Measurements from ENCODE around the gene SMYD3. TPM values are rescaled to one million over a fixed set of nuclear protein-coding genes. Genes with fewer than 3 reads are reported as not detected.

Gene SMYD3
- total RNA-seq, 1 donor from 2014 or later, result 34.9 TPM

DNA sequence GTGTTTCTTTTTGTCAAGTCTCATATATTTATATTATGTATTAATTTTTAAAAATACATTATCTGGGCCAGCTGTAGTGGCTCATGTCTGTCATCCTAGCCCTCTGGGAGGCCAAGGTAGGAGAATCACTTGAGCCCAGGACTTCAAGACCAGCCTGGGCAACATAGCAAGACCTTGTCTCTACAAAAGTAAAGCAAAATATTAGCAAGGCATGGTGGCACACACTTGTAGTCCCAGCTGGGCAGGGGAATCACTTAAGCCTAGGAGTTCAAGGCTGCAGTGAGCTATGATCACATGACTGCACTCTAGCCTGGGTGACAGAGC lies 189.1 kb downstream of the SMYD3 start:
- peaks cover 15% of the 10 kb centered on the region for H3K4me1 Mint-ChIP-seq
- no peak overlapping the region for H3K27ac Mint-ChIP-seq
- no peak for TF ChIP-seq CTCF (IDR thresholded peaks at IDR 0.05; ENCODE audit: unreplicated experiment)
- no peak for DNase-seq (ENCODE audit: low spot score in 2 of 2, unreplicated experiment in 2 of 2)
- no peaks in the 10 kb centered on the region for H3K36me3 Mint-ChIP-seq
- H3K27me3 Mint-ChIP-seq (ENCODE audit: low read depth), result no peaks in the 10 kb centered on the region
- H3K4me3 Mint-ChIP-seq, result no peak overlapping the region
- no peaks in the 10 kb centered on the region for H3K9me3 Mint-ChIP-seq

GRCh38 chr1:246317332-246318035 lies 189.6 kb downstream of the SMYD3 start:
- Mint-ChIP-seq H3K9me3 (no peaks in the 10 kb centered on the region), H3K4me3 (no peak overlapping the region), H3K4me1 (peaks cover 9% of the 10 kb centered on the region), H3K36me3 (no peaks in the 10 kb centered on the region), H3K27ac (no peak overlapping the region), H3K27me3 (ENCODE audit: low read depth) (no peaks in the 10 kb centered on the region)
- no peak for TF ChIP-seq CTCF (IDR thresholded peaks at IDR 0.05; ENCODE audit: unreplicated experiment)
- no peak for DNase-seq (ENCODE audit: low spot score in 2 of 2, unreplicated experiment in 2 of 2)

- Mint-ChIP-seq H3K27ac (no peak overlapping the region), H3K4me3 (no peak overlapping the region), H3K9me3 (no peaks in the 10 kb centered on the region)
Measured at GRCh38 chr1:246311461-246311860, 195.6 kb downstream of the SMYD3 start.

DNA sequence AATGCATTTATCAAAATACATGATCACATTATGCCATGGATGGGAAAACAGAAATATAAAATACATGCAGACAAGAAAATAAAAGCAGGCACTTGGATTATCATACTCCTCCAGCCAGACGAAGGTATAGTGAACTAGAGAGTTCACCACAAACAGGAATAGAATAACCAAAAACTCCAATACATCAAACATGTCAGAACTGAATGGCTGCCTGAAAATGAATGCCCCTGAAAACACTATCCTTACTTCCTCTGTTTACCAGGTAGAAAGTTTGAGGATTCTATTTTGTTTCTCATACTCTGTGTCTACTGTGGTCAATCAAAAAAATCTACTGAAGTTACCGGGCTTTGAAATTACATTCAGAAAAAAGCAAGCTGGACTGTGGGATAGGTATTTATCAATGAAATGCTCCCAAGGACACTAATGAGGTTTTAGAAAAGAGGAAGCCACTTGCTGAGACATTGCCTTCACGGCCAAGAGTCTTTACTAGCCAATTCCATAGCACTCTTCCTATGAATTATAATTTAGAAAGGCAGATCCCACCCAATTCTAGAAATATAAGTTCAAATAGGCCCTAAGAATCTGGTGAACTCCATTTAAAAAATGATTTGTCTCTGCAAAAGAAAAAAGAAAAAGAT lies 197.7 kb downstream of the SMYD3 start:
- no peak for DNase-seq (ENCODE audit: low spot score in 2 of 2, unreplicated experiment in 2 of 2)
- peak overlapping the region; percentile 54 for H3K27ac Mint-ChIP-seq
- H3K4me3 Mint-ChIP-seq, result no peak overlapping the region
- H3K9me3 Mint-ChIP-seq, result no peaks in the 10 kb centered on the region
- peaks cover 20% of the 10 kb centered on the region for H3K4me1 Mint-ChIP-seq
- H3K27me3 Mint-ChIP-seq (ENCODE audit: low read depth), result no peaks in the 10 kb centered on the region
- no peaks in the 10 kb centered on the region for H3K36me3 Mint-ChIP-seq
- no peak for TF ChIP-seq CTCF (IDR thresholded peaks at IDR 0.05; ENCODE audit: unreplicated experiment)

More at GRCh38 chr1:246311461-246311860, 195.6 kb downstream of the SMYD3 start:
- no peak for TF ChIP-seq CTCF (IDR thresholded peaks at IDR 0.05; ENCODE audit: unreplicated experiment)
- no peak for DNase-seq (ENCODE audit: low spot score in 2 of 2, unreplicated experiment in 2 of 2)
- H3K4me1 Mint-ChIP-seq, result peaks cover 13% of the 10 kb centered on the region
- no peaks in the 10 kb centered on the region for H3K27me3 Mint-ChIP-seq (ENCODE audit: low read depth)
- no peaks in the 10 kb centered on the region for H3K36me3 Mint-ChIP-seq

- no peak for DNase-seq (ENCODE audit: low spot score in 2 of 2, unreplicated experiment in 2 of 2)
- H3K9me3 Mint-ChIP-seq, result no peaks in the 10 kb centered on the region
- TF ChIP-seq CTCF (IDR thresholded peaks at IDR 0.05; ENCODE audit: unreplicated experiment), result no peak
- no peaks in the 10 kb centered on the region for H3K36me3 Mint-ChIP-seq
- peaks cover 23% of the 10 kb centered on the region for H3K4me1 Mint-ChIP-seq
- no peak overlapping the region for H3K27ac Mint-ChIP-seq
- no peaks in the 10 kb centered on the region for H3K27me3 Mint-ChIP-seq (ENCODE audit: low read depth)
- no peak overlapping the region for H3K4me3 Mint-ChIP-seq
Measured at GRCh38 chr1:246308533-246309075, 198.5 kb downstream of the SMYD3 start.

Measured in mesothelial cell of epicardium (in vitro differentiated cells).